ENCODE data around the gene SGCG.
"Not testable (repeated sequence)": the region's sequence is repeated elsewhere in the genome, so short reads cannot be mapped to it uniquely, and the experiment has no call there.

SGCG gene

GRCh38 chr13:23212671-23213070 lies 31.9 kb downstream of the SGCG start:
- DNase-seq (ENCODE audit: low spot score), result no peak

- DNase-seq (ENCODE audit: low spot score), result no peak
Measured at GRCh38 chr13:23231241-23231640, 50.5 kb downstream of the SGCG start.

DNA sequence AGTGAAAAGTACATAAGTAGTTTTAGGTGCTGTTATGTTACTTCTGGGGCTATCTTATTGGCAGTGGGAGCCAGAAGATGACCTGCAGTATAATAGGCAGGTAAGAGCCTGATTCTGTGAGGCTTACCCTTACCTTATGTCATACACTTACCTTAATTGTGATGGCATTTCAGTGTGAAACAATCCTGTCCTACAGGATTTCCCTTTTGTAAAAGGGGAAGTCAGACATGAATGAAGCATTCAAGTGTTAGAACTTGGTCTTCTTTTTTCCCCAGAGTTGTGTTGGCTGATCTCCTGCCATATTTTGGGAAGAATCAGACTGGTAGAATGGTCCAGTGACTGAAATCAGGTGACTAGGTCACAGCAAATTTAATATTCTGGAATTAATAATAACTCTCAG lies 55.2 kb downstream of the SGCG start:
- DNase-seq (ENCODE audit: low spot score), result no peak

DNA sequence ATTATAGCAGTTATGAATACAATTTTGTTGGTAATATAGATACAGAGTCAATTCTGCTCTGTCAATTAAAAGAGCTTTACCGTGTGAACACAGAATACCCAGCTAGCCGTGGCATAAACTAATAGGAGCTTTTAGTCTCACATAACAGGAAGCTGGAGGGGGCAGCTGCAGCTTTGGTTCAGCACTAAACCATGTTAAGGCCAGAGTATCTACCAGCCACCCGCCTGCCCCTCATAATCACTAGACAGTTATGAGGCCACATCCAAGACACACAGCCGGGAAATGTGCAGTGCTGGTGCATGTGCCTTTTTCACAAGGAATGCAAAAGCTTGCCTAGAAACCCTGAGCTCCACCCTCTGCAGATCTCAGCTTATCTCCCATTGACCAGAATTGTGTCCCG lies 62.3 kb downstream of the SGCG start:
- no peak for DNase-seq (ENCODE audit: low spot score)

GRCh38 chr13:23248410-23248809 lies 67.6 kb downstream of the SGCG start:
- not testable (repeated sequence) for DNase-seq (ENCODE audit: low spot score)

GRCh38 chr13:23254506-23254905 lies 73.7 kb downstream of the SGCG start:
- no peak for DNase-seq (ENCODE audit: low spot score)

- no peak for DNase-seq (ENCODE audit: low spot score)
Measured at GRCh38 chr13:23267571-23267970, 86.8 kb downstream of the SGCG start.

GRCh38 chr13:23268441-23268840 lies 87.7 kb downstream of the SGCG start:
- no peak for DNase-seq (ENCODE audit: low spot score)

- no peak for DNase-seq (ENCODE audit: low spot score)
Measured at GRCh38 chr13:23271331-23271730, 90.6 kb downstream of the SGCG start.

GRCh38 chr13:23273498-23273897 lies 92.7 kb downstream of the SGCG start:
- no peak for DNase-seq (ENCODE audit: low spot score)

GRCh38 chr13:23279321-23279720 lies 98.5 kb downstream of the SGCG start:
- no peak for DNase-seq (ENCODE audit: low spot score)

DNA sequence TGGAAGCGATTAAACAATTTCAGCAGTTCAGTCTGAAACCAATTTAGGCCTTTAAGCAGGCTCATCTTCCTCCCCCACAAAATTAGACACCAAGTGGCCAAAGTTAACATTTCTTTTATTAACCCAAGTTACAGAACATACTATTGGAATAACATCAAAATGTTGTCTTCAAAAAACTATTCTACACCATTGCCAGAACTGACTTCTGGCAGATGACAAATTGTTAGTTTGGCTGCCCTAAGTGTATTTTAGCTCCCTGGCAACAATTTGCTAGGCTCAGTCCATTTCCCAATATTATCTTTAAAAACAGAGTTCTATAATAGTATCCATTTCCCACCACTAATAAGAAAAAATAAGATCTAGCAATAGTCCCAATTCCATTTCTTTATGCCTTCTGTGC lies 107.8 kb downstream of the SGCG start:
- peak; percentile 33 for DNase-seq (ENCODE audit: low spot score)

DNA sequence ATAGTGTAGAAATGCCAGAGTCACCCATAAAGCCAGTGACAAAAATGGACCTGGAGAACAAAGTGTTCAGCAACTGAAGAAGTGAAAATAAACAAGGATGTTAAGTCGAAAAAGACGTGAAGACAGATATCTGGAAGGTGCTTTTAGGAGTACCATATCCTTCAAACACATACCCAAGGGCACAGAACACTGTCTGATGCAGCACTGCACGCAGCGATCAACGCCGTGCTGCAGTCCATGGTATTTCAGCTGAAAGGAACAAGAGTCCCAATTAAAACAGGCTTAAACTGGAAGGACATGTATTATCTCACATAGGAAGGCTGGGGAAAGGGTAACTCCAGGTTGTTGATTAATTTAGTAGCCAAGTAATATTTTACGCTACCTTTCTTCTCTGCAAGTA lies 108.2 kb downstream of the SGCG start:
- DNase-seq (ENCODE audit: low spot score), result peak; percentile 20

DNA sequence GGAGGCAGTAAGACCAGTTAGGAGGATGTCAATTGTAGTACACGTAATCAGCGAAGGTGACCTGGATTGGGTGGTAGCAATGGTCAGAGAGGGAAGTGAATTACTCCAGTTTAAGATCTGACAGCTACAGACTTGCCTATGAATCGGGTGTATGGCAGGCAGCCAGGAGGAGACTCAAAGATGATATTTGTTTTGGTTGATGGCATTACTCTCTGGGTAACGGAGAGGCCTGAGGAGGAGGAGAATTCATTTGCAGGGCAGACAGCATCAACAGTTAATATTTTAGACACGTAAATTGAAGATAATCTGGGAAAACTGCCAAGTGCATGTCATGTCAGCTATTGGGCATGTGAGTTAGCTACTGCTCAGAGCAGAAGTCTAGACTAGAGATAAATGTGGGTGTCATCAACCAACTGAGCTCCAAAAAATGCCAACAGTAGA lies 109.2 kb downstream of the SGCG start:
- DNase-seq (ENCODE audit: low spot score), result peak; percentile 42

GRCh38 chr13:23292586-23292985 lies 111.8 kb downstream of the SGCG start:
- DNase-seq (ENCODE audit: low spot score), result no peak

GRCh38 chr13:23314837-23315236 lies 134.1 kb downstream of the SGCG start:
- not testable (repeated sequence) for DNase-seq (ENCODE audit: low spot score)

DNA sequence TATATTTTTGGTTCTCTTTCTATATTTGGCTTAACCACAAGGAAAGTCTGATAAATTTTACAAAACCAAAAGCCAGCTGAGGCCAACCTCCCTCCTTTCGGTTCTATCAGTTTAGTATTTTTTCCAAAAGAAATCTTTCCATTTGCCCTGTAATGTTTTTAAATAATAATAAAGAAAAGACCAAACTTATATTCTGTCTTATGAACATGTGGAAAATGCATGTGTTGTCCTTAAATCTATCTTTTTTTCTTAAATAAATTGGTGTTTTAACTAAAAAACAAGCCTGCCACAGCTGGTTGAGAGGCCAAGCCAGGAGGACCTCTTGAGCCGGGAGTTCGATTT lies 139.1 kb downstream of the SGCG start:
- no peak for DNase-seq (ENCODE audit: low spot score)

DNA sequence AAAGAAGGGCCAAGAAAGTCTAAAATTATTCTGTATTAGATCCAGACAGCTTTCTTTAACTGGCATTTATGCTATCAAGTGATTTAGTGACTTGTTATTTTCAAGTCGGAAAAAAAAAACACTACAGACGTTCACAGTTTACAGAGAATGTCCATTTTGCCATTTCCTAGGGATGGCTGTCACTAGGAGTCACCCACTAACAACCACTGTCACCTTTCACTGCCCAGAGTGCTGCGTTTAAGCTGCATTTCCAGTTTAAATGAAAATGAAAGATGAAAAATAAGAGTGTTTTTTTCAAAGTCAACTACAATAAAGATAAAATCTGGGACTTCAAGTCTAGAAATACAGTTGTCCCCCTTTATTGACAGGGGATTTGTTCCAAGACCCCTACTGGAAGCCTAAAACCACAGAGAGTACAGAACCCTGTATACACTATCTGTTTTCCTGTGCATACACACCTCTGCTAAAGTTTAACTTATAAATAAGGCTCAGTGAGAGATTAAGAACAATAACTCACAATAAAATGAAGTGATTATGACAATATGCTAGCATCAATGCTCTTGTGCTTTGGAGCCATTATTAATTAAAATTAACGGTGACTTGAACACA lies 140.3 kb downstream of the SGCG start:
- no peak for DNase-seq (ENCODE audit: low spot score)

- DNase-seq (ENCODE audit: low spot score), result peak; percentile 89
Measured at GRCh38 chr13:23321535-23322241, 140.9 kb downstream of the SGCG start.

- no peak for DNase-seq (ENCODE audit: low spot score)
Measured at GRCh38 chr13:23322353-23323336, 141.9 kb downstream of the SGCG start.

DNA sequence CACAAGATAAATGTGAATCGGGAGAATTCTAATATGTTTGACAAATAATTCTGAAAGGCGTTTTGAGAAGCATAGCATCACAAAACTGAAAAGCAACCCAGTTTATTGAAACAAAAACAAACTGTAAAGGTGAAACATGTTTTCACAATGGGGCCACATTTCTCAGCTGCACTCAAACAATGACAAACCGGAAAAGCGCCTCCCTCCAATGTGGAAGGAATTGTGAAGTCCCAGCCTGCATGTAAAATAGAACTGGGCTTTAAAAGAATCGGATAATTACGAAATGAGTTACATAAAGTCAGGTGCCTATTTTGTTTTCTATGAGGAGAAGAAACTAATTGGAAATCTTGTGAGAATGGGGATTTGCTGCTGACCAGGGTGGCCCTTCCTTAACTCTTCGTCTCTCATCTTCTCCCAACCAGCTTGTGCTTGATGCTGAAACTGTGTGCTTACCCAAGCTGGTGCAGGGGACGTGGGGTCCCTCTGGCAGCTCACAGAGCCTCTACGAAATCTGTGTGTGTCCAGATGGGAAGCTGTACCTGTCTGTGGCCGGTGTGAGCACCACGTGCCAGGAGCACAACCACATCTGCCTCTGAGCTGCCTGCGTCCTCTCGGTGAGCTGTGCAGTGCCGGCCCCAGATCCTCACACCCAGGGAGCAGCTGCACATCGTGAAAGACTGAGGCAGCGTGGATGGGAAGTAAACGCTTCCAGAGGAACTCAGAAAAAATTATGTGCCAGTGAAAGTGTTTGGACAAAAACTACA lies 143.3 kb downstream of the SGCG start:
- peak; percentile 30 for DNase-seq (ENCODE audit: low spot score)

DNA sequence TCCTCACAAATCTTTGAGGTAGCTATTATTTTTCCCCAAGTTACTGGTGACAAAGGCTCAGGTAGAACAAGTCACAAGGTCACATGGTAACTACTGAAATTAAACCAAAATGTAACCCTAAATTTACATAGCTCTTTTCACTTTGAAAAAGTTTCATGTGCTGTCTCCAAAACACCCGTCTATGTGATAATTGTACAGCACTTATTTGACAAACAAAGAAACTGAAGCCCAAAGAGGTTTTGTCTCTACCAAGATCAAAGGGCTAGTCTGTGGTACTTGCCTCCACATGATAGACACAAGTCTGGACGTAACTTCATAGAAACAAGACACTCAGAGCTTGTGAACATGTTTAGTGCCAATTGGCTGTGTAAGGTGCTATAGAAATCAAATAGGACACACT lies 144.4 kb downstream of the SGCG start:
- DNase-seq (ENCODE audit: low spot score), result no peak

Data from AG20443 (cell line).